ENCODE results near the gene SBNO2. TPM values are rescaled to one million over a fixed set of nuclear protein-coding genes. Genes with fewer than 3 reads are reported as not detected.
A peak's percentile ranks its signal among the peaks of the same experiment; 100 is the strongest.

SBNO2 gene
- total RNA-seq, 1 experiment from 2014 or later = 51.8 TPM

DNA sequence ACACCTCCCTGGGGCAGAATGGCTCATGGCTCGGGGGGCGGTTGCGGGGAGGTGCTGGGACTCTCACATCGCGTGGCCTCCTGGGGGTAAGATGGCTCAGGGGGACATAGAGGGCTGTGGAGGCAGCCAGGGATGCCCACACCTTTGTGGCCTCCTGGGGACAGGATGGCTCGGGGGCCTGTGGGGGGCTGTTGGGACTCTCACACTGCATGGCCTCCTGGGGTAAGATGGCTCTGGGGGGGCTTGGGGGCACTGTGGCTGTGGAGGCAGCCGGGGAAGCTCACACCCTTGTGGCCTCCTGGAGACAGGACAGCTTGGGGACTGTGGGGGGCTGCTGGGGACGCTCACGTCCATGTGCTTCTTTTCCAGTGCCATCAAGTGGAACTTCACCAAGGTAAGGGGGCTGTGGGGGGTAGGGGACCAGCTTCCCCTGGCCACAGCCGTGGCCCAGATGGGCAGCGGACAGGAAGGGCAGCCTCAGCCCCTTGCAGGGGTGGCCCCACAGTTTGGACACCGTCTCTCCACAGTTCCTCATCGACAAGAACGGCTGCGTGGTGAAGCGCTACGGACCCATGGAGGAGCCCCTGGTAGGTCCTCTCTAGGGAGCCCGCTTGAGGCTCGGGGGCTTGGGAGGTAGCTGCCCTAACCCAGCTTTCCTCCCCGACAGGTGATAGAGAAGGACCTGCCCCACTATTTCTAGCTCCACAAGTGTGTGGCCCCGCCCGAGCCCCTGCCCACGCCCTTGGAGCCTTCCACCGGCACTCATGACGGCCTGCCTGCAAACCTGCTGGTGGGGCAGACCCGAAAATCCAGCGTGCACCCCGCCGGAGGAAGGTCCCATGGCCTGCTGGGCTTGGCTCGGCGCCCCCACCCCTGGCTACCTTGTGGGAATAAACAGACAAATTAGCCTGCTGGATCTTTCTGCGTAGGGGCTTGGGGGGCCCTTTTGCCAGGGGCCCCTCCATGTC is 67.9 kb downstream of the SBNO2 start:
- Histone ChIP-seq H3K27me3 (replicated peaks; ENCODE audit: insufficient read depth, low read depth, low read length, poor library complexity) (no peaks in the 10 kb centered on the region), H3K36me3 (ENCODE audit: insufficient read depth, low read length, poor library complexity, severe bottlenecking) (peaks cover 26% of the 10 kb centered on the region), H3K4me3 (ENCODE audit: low read depth, low read length, poor library complexity, severe bottlenecking) (no peak overlapping the region), H3K4me1 (ENCODE audit: insufficient read depth, low read length, poor library complexity, severe bottlenecking) (peaks cover 30% of the 10 kb centered on the region), H3K9me3 (ENCODE audit: low read depth, low read length, poor library complexity, severe bottlenecking) (no peaks in the 10 kb centered on the region), H3K27ac (ENCODE audit: low read depth, low read length, poor library complexity, severe bottlenecking) (no peak overlapping the region)
- TSS peak; percentile 66 for BruUV-seq (replicated peaks)
- POLR2A ChIA-PET (ENCODE audit: low non-redundant PET) = interaction anchor here (0.7 kb wide), 1 partner anchor 8 kb away, joined by 3 read pairs; no protein-coding TSS in a partner anchor
- no peak for DNase-seq (ENCODE audit: low spot score)
- CTCF ChIA-PET = no interaction called here
- TF ChIP-seq EZH2 (IDR thresholded peaks at IDR 0.05; ENCODE audit: borderline replicate concordance, low read depth, low read length, poor library complexity, severe bottlenecking) = no peak
- TF ChIP-seq, protein P1, sequence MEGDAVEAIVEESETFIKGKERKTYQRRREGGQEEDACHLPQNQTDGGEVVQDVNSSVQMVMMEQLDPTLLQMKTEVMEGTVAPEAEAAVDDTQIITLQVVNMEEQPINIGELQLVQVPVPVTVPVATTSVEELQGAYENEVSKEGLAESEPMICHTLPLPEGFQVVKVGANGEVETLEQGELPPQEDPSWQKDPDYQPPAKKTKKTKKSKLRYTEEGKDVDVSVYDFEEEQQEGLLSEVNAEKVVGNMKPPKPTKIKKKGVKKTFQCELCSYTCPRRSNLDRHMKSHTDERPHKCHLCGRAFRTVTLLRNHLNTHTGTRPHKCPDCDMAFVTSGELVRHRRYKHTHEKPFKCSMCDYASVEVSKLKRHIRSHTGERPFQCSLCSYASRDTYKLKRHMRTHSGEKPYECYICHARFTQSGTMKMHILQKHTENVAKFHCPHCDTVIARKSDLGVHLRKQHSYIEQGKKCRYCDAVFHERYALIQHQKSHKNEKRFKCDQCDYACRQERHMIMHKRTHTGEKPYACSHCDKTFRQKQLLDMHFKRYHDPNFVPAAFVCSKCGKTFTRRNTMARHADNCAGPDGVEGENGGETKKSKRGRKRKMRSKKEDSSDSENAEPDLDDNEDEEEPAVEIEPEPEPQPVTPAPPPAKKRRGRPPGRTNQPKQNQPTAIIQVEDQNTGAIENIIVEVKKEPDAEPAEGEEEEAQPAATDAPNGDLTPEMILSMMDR (conservative IDR thresholded peaks at IDR 0.05; ENCODE audit: low read depth, low read length) = no peak
- intact Hi-C loops (cut with micrococcal nuclease; ENCODE audit: unreplicated experiment) = loop anchor here (10.0 kb wide), 1 partner anchor 81 kb away; the partner anchor contains the start of genes CNN2, RNU6-2 and TMEM259

DNA sequence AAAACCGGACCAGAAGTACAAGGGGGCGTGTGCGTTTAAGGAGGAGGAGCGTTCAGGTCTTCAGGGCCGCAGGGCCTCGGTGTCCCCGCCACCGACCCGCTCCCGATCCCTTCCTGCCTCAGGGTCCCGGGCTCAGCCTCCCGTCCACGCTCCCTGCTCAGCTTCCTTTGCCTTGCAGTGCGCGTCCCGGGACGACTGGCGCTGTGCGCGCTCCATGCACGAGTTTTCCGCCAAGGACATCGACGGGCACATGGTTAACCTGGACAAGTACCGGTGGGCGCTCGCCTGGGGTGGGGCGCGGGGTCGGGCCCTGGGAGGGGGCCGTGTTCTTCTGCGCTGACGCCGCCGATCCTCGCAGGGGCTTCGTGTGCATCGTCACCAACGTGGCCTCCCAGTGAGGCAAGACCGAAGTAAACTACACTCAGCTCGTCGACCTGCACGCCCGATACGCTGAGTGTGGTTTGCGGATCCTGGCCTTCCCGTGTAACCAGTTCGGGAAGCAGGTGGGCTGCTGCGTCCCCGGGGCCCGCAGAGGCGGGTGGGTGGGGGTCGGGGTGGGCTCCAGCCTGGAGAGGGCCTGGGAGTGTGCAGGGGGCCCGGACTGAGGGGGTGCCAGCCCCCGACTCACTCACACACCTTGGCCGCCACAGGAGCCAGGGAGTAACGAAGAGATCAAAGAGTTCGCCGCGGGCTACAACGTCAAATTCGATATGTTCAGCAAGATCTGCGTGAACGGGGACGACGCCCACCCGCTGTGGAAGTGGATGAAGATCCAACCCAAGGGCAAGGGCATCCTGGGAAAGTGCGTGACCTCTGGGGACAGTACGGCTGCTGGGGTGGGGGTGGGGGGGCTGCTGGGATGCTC is 68.8 kb downstream of the SBNO2 start:
- H3K27me3 ChIP-seq (replicated peaks; ENCODE audit: insufficient read depth, low read depth, low read length, poor library complexity) = no peaks in the 10 kb centered on the region
- no peaks in the 10 kb centered on the region for H3K9me3 ChIP-seq (ENCODE audit: low read depth, low read length, poor library complexity, severe bottlenecking)
- H3K4me1 ChIP-seq (ENCODE audit: insufficient read depth, low read length, poor library complexity, severe bottlenecking) = peaks cover 30% of the 10 kb centered on the region
- peak; percentile 64 for DNase-seq (ENCODE audit: low spot score)
- ChIA-PET CTCF (interaction anchor here (0.9 kb wide), 1 partner anchor 31 kb away, joined by 6 read pairs; no protein-coding TSS in a partner anchor), POLR2A (ENCODE audit: low non-redundant PET) (interaction anchor here (0.7 kb wide), 1 partner anchor 7 kb away, joined by 3 read pairs; no protein-coding TSS in a partner anchor)
- TF ChIP-seq, protein P1 (conservative IDR thresholded peaks at IDR 0.05; ENCODE audit: low read depth, low read length) = no peak
- no peak for TF ChIP-seq EZH2 (IDR thresholded peaks at IDR 0.05; ENCODE audit: borderline replicate concordance, low read depth, low read length, poor library complexity, severe bottlenecking)
- intact Hi-C loops (cut with micrococcal nuclease; ENCODE audit: unreplicated experiment) = loop anchor here (10.0 kb wide), 1 partner anchor 80 kb away; the partner anchor contains the start of genes CNN2, RNU6-2 and TMEM259
- peak overlapping the region; percentile 94 for H3K27ac ChIP-seq (ENCODE audit: low read depth, low read length, poor library complexity, severe bottlenecking)
- H3K36me3 ChIP-seq (ENCODE audit: insufficient read depth, low read length, poor library complexity, severe bottlenecking) = peaks cover 26% of the 10 kb centered on the region
- BruUV-seq (replicated peaks) = no TSS peak
- peak overlapping the region; percentile 97 for H3K4me3 ChIP-seq (ENCODE audit: low read depth, low read length, poor library complexity, severe bottlenecking)
